GM12878 (cell line): ENCODE results near the gene SRCAP. TPM values are rescaled to one million over a fixed set of nuclear protein-coding genes. Genes with fewer than 3 reads are reported as not detected.

Experiments
- ATAC-seq: fragments of 200-7000 bp; cut with Tn5 transposase; 3 replicates; pipeline ENCODE4 v1.9.1; 2020; ENCODE audit warnings: mild to moderate bottlenecking, moderate library complexity
- BruUV-seq: library from RNA; stranded (reverse); fragments of 400-500 nt; replicated peaks from 2 replicates; lab custom pipeline; 2021; lab: Mats Ljungman, UMichigan
- CTCF ChIA-PET: fragments of 300-600 bp; sonication (Branson Sonifier 250); formaldehyde crosslinking; extraction: SDS; loops from one replicate; lab custom pipeline; 2021; ENCODE audit warnings: inconsistent platforms; lab: Yijun Ruan, JAX
- POLR2A ChIA-PET: fragments of 350-600 bp; formaldehyde crosslinking; extraction: SDS; loops from one replicate; lab custom pipeline; 2021; ENCODE audit warnings: inconsistent platforms; lab: Charles Lee
- RAD21 ChIA-PET: fragments of 300-600 bp; sonication (Branson Sonifier 250); formaldehyde crosslinking; loops from one replicate; lab custom pipeline; 2023; ENCODE audit warnings: antibody characterized with exemption; ENCODE audit not compliant: unreplicated experiment; lab: Charles Lee
- SMC1A ChIA-PET: fragments of 300-600 bp; sonication (Branson Sonifier 250); formaldehyde crosslinking; loops from one replicate; lab custom pipeline; 2023; ENCODE audit not compliant: unreplicated experiment, uncharacterized antibody; lab: Charles Lee
- DNase-seq: peaks from one replicate; pipeline ENCODE4 v3.0.0-alpha.2; 2011; ENCODE audit warnings: low read depth, low spot score
- FAIRE-seq: peaks from 3 replicates; lab custom pipeline; 2011; peaks lifted over from hg19 to GRCh38; lab: Jason Lieb, UNC
- H2AFZ ChIP-seq: 2 replicates; pipeline ENCODE4 v1.6.0; 2011; ENCODE audit warnings: low read depth, low read length, control low read depth; ENCODE audit not compliant: control insufficient read depth
- H3K27ac ChIP-seq: 2 replicates; pipeline ENCODE4 v1.5.1; 2011; ENCODE audit warnings: control low read depth; ENCODE audit not compliant: control insufficient read depth, insufficient read depth
- H3K27me3 ChIP-seq, 2 experiments: replicated peaks in 1 of 2; 2 replicates each; pipeline versions ENCODE4 v1.6.0 to v1.6.1; 2011; ENCODE audit warnings: low read length in 1 of 2; ENCODE audit not compliant: control insufficient read depth in 2 of 2, insufficient read depth in 2 of 2
- H3K36me3 ChIP-seq, 2 experiments: 2 replicates each; pipeline ENCODE4 v1.5.1; 2011; ENCODE audit warnings: low read length in 1 of 2; ENCODE audit not compliant: control insufficient read depth in 2 of 2, insufficient read depth in 2 of 2
- H3K4me1 ChIP-seq: 2 replicates; pipeline ENCODE4 v1.6.1; 2011; ENCODE audit warnings: mild to moderate bottlenecking, low read length, moderate library complexity, mixed read lengths; ENCODE audit not compliant: control insufficient read depth, insufficient read depth
- H3K4me2 ChIP-seq: 2 replicates; pipeline ENCODE4 v1.6.0; 2011; ENCODE audit warnings: control low read depth; ENCODE audit not compliant: control insufficient read depth, insufficient read depth
- H3K4me3 ChIP-seq: fragments of 200-600 bp; sonication (generic); 2 replicates; pipeline ENCODE4 v1.5.1; 2016
- H3K79me2 ChIP-seq: 2 replicates; pipeline ENCODE4 v1.6.0; 2011; ENCODE audit warnings: low read length; ENCODE audit not compliant: control insufficient read depth, insufficient read depth
- H3K9ac ChIP-seq: 2 replicates; pipeline ENCODE4 v1.8.0; 2011; ENCODE audit warnings: low read length, control low read depth, mixed read lengths; ENCODE audit not compliant: control insufficient read depth, insufficient read depth
- H3K9me3 ChIP-seq: replicated peaks from 3 replicates; pipeline ENCODE4 v1.5.1; 2011; ENCODE audit warnings: mild to moderate bottlenecking, low read length; ENCODE audit not compliant: control insufficient read depth, insufficient read depth
- H4K20me1 ChIP-seq: 2 replicates; pipeline ENCODE4 v1.6.0; 2011; ENCODE audit not compliant: control insufficient read depth, insufficient read depth
- BMI1 ChIP-seq: fragments of 450-650 bp; IDR thresholded peaks from 2 replicates; pipeline ENCODE4 v1.6.1; 2016; ENCODE audit warnings: mild to moderate bottlenecking, moderate library complexity, borderline replicate concordance
- HDAC2 ChIP-seq: fragments of 200-600 bp; sonication (generic); IDR thresholded peaks from 2 replicates; pipeline ENCODE4 v1.6.1; 2017
- PKNOX1 ChIP-seq: fragments of 450-650 bp; IDR thresholded peaks from 2 replicates; pipeline ENCODE4 v1.6.1; 2016; ENCODE audit warnings: mild to moderate bottlenecking
- PML ChIP-seq: IDR thresholded peaks from 2 replicates; pipeline ENCODE4 v1.6.1; 2012; ENCODE audit warnings: low read length, inconsistent platforms
- RUNX3 ChIP-seq: IDR thresholded peaks from 2 replicates; pipeline ENCODE4 v1.6.1; 2012; ENCODE audit warnings: low read length, inconsistent platforms
- SMC3 ChIP-seq: IDR thresholded peaks from 2 replicates; pipeline ENCODE4 v1.6.1; 2011; ENCODE audit warnings: low read length, improper control_type of control experiment, borderline replicate concordance
- WGBS: methylation state at CpG from one replicate; pipeline ENCODE4 v1.1.6; 2016; ENCODE audit warnings: low lambda C conversion rate; ENCODE audit not compliant: insufficient replicate concordance, insufficient coverage; ENCODE audit errors: missing lambda C conversion rate; 5-methylcytosine and 5-hydroxymethylcytosine counted together
- in situ Hi-C: fragments of 300-500 bp; cut with MboI; formaldehyde crosslinking; loops from 9 replicates; pipeline ENCODE4 v1.14.3; 2018; ENCODE audit warnings: mixed read lengths
- intact Hi-C: fragments of 100-400 bp; cut with micrococcal nuclease; formaldehyde crosslinking; loops from one replicate; pipeline ENCODE4 v1.14.2; 2022; ENCODE audit not compliant: unreplicated experiment
- polyA plus RNA-seq, 11 experiments: library from polyadenylated mRNA; depleted of rRNA in 4 of 11; unstranded in 6 of 11; stranded (reverse) in 5 of 11; fragments of >200 nt; fragmentation: Nextera tagmentation in 4 of 11; fragmentation: Illumina TruSeq in 1 of 11; extraction: Ambion mirVana in 4 of 11; extraction: Trizol in 1 of 11; gene quantifications; 1 replicate in 1 of 11; 2 replicates in 10 of 11; pipeline versions ENCODE4 v1.2.1 to v1.2.3, GENCODE V29; 2011 to 2016; ENCODE audit warnings: inconsistent platforms in 2 of 11, missing spikeins in 2 of 11, low read depth in 1 of 11
- total RNA-seq, 4 experiments: library from RNA; depleted of rRNA in 3 of 4; stranded (reverse); fragments of >200 nt in 3 of 4; fragmentation: Illumina TruSeq in 1 of 4; extraction: Trizol in 1 of 4; gene quantifications; 2 replicates each; pipeline versions ENCODE4 v1.2.1 to v1.2.3, GENCODE V29; 2013 to 2021

The SRCAP gene
- total and polyA plus RNA-seq, 10 of the 15 experiments (the other 5 are each of a cell fraction or from before 2014, with no cell fraction given): 0.24 to 58.4 (median 11.6) TPM

DNA sequence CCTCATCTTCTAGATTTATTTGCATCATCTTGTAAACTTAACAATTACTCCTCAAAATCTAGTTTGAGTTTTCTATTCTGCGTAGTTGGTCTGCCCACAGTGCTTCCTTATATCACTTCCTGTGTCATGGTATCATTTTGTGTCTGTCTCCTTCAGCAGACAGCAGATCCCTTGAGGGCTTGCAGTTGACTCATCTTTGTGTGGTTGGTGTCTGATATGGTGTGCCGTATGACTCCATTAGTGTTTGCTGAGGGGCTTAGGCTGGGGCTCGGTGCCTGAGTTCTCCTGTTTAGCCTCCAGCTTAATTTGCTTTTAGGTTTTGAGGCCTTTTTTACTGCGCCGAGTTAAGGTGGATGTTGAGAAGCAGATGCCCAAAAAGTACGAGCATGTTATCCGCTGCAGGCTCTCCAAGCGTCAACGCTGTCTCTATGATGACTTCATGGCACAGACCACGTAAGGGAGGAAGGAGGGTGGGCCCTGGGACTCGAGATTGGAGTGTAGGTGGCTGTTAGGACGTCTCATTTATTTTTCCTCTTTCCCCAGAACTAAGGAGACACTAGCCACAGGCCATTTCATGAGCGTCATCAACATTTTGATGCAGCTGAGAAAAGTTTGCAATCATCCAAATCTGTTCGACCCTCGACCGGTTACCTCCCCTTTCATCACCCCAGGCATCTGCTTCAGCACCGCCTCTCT is 16.9 kb downstream of the SRCAP start:
- CTCF ChIA-PET: interaction anchor here (0.6 kb wide), 1 partner anchor 75 kb away, joined by 3 read pairs; no protein-coding TSS in a partner anchor
- no peaks in the 10 kb centered on the region for H3K27me3 ChIP-seq
- RAD21 ChIA-PET: no interaction called here
- H3K27ac ChIP-seq: no peak overlapping the region
- in situ Hi-C loops: no loop called here
- DNase-seq (no peak), FAIRE-seq (peak; percentile 72), ATAC-seq (peak; percentile 75)
- H3K4me2 ChIP-seq: no peak overlapping the region
- intact Hi-C loops: no loop called here
- POLR2A ChIA-PET: interaction anchor here (1.0 to 1.5 kb wide), 2 partner anchors 14 to 21 kb away, joined by 3 to 4 read pairs; no protein-coding TSS in a partner anchor
- H3K9me3 ChIP-seq: no peaks in the 10 kb centered on the region
- SMC1A ChIA-PET: no interaction called here
- 63% methylated on average over 16 of the region's 17 CpGs for WGBS
- H4K20me1 ChIP-seq: no peaks in the 10 kb centered on the region
- H2AFZ ChIP-seq: no peak overlapping the region
- no peaks in the 10 kb centered on the region; the same call in none of the 2 replicates for H3K79me2 ChIP-seq
- peaks cover 40 to 60% of the 10 kb centered on the region in 2 experiments for H3K36me3 ChIP-seq
- TF ChIP-seq PML (no peak), RUNX3 (0 out of 2 replicates have a peak, but pooled peaks have one; percentile 13), SMC3 (no peak), PKNOX1 (0 out of 2 replicates have a peak, but pooled peaks have one; percentile 20), HDAC2 (no peak), BMI1 (no peak)
- H3K4me3 ChIP-seq: no peak overlapping the region
- no peaks in the 10 kb centered on the region; the same call in 1 of the 2 replicates for H3K4me1 ChIP-seq
- no TSS peak for BruUV-seq
- no peak overlapping the region for H3K9ac ChIP-seq
